HepG2 (cell line): ENCODE results near the gene ZNF652. TPM values are rescaled to one million over a fixed set of nuclear protein-coding genes. Genes with fewer than 3 reads are reported as not detected.
A peak's percentile ranks its signal among the peaks of the same experiment; 100 is the strongest.

Experiments used
- ATAC-seq: fragments of 200-7000 bp; cut with Tn5 transposase; 3 replicates; pipeline ENCODE4 v1.9.1; 2020; ENCODE audit warnings: mild to moderate bottlenecking, moderate library complexity
- BruUV-seq: library from RNA; stranded (reverse); fragments of 400-500 nt; replicated peaks from 2 replicates; lab custom pipeline; 2021; lab: Mats Ljungman, UMichigan
- CTCF ChIA-PET: fragments of 300-600 bp; formaldehyde crosslinking; extraction: SDS; loops from one replicate; lab custom pipeline; 2021; ENCODE audit warnings: low total read pairs, inconsistent platforms, low intra/inter-chr PET ratio; lab: Yijun Ruan, JAX
- POLR2A ChIA-PET: fragments of 350-600 bp; sonication (Branson Sonifier 250); formaldehyde crosslinking; loops from one replicate; lab custom pipeline; 2020; ENCODE audit warnings: antibody characterized with exemption, inconsistent platforms; lab: Yijun Ruan, JAX
- DNase-seq: peaks from one replicate; pipeline ENCODE4 v3.0.0-alpha.2; 2015; ENCODE audit warnings: low spot score
- FAIRE-seq: peaks from 3 replicates; lab custom pipeline; 2011; peaks lifted over from hg19 to GRCh38; lab: Jason Lieb, UNC
- H2AFZ ChIP-seq: one replicate; pipeline ENCODE4 v1.6.1; 2011; ENCODE audit warnings: low read length, inconsistent platforms
- H3K27ac ChIP-seq: fragments of 300-600 bp; 3 replicates; pipeline ENCODE4 v1.8.0; 2011; ENCODE audit warnings: mixed run types, mild to moderate bottlenecking, mixed read lengths, low read length, inconsistent platforms; ENCODE audit not compliant: insufficient read depth; ENCODE audit errors: extremely low read length
- H3K27me3 ChIP-seq, 2 experiments: fragments of 200-600 bp in 1 of 2; 2 replicates in 1 of 2; 3 replicates in 1 of 2; pipeline versions ENCODE4 v1.6.0 to v1.8.0; 2011; ENCODE audit warnings: low read length in 2 of 2, mild to moderate bottlenecking in 2 of 2, moderate library complexity in 2 of 2, inconsistent platforms in 1 of 2; ENCODE audit not compliant: insufficient read depth in 2 of 2, control insufficient read depth in 1 of 2
- H3K36me3 ChIP-seq, 2 experiments: fragments of 200-600 bp in 1 of 2; replicated peaks in 1 of 2; 2 replicates in 1 of 2; 3 replicates in 1 of 2; pipeline versions ENCODE4 v1.5.1 to v1.8.0; 2011; ENCODE audit warnings: low read length in 2 of 2, inconsistent platforms in 1 of 2; ENCODE audit not compliant: insufficient read depth in 2 of 2, control insufficient read depth in 1 of 2
- H3K4me1 ChIP-seq: 2 replicates; pipeline ENCODE4 v1.5.1; 2012; ENCODE audit warnings: low read length, inconsistent platforms; ENCODE audit not compliant: insufficient read depth
- H3K4me2 ChIP-seq: 2 replicates; pipeline ENCODE4 v1.6.0; 2011; ENCODE audit warnings: low read depth, low read length, inconsistent platforms
- H3K4me3 ChIP-seq, 3 experiments: fragments of 200-600 bp in 1 of 3; sonication (generic), shearing (Covaris generic) in 1 of 3; replicated peaks in 1 of 3; 2 replicates each; pipeline ENCODE4 v1.5.1; 2011 to 2016; ENCODE audit warnings: low read length in 3 of 3, inconsistent platforms in 2 of 3, low read depth in 2 of 3, mild to moderate bottlenecking in 2 of 3, control low read depth in 1 of 3, mixed read lengths in 1 of 3; ENCODE audit not compliant: insufficient read depth in 1 of 3
- H3K79me2 ChIP-seq: one replicate; pipeline ENCODE4 v1.6.1; 2011; ENCODE audit warnings: low read length, inconsistent platforms; ENCODE audit not compliant: insufficient read depth
- H3K9ac ChIP-seq: 2 replicates; pipeline ENCODE4 v1.6.0; 2011; ENCODE audit warnings: mild to moderate bottlenecking, low read depth, low read length, inconsistent platforms; ENCODE audit not compliant: insufficient read depth
- H3K9me3 ChIP-seq: 2 replicates; pipeline ENCODE4 v1.5.1; 2012; ENCODE audit warnings: mild to moderate bottlenecking, low read length
- H4K20me1 ChIP-seq: 2 replicates; pipeline ENCODE4 v1.6.0; 2011; ENCODE audit warnings: inconsistent platforms, mild to moderate bottlenecking, low read length, moderate library complexity; ENCODE audit not compliant: insufficient read depth
- ARNT2 ChIP-seq: sonication (generic); formaldehyde crosslinking; IDR thresholded peaks from 2 replicates; pipeline ENCODE4 v1.8.0; 2022; ENCODE audit warnings: mild to moderate bottlenecking, low read depth, missing genetic modification reagents, moderate library complexity
- ATF7-NPFF ChIP-seq: sonication (generic); formaldehyde crosslinking; IDR thresholded peaks from 2 replicates; pipeline ENCODE4 v1.8.1; 2023; ENCODE audit warnings: mild to moderate bottlenecking, low read depth, missing genetic modification reagents, moderate library complexity
- ELF1 ChIP-seq: sonication (generic); formaldehyde crosslinking; IDR thresholded peaks from 2 replicates; pipeline ENCODE4 v1.4.0; 2020; ENCODE audit warnings: missing genetic modification reagents
- HMGXB4 ChIP-seq, 2 experiments: sonication (generic) in 1 of 2; formaldehyde crosslinking in 1 of 2; IDR thresholded peaks; 2 replicates each; pipeline versions ENCODE4 v1.4.0 to v1.6.1; 2018 to 2020; ENCODE audit warnings: missing genetic modification reagents in 2 of 2, borderline replicate concordance in 1 of 2, low read depth in 1 of 2, mild to moderate bottlenecking in 1 of 2, missing biosample characterization in 1 of 2
- HOXA3 ChIP-seq: sonication (generic); formaldehyde crosslinking; IDR thresholded peaks from 2 replicates; pipeline ENCODE4 v1.5.0; 2020; ENCODE audit warnings: missing genetic modification reagents
- KDM5B ChIP-seq: sonication (generic); formaldehyde crosslinking; IDR thresholded peaks from 2 replicates; pipeline ENCODE4 v1.4.0; 2020; ENCODE audit warnings: missing genetic modification reagents, mild to moderate bottlenecking, borderline replicate concordance
- MXI1 ChIP-seq: IDR thresholded peaks from 3 replicates; pipeline ENCODE4 v1.6.1; 2012; ENCODE audit warnings: low read depth, low read length, inconsistent platforms, borderline replicate concordance
- NFYB ChIP-seq: sonication (generic); formaldehyde crosslinking; IDR thresholded peaks from 2 replicates; pipeline ENCODE4 v1.4.0; 2020; ENCODE audit warnings: missing genetic modification reagents
- PHF8 ChIP-seq: sonication (generic); formaldehyde crosslinking; IDR thresholded peaks from 2 replicates; pipeline ENCODE4 v1.5.0; 2020; ENCODE audit warnings: missing genetic modification reagents
- SAP130 ChIP-seq: IDR thresholded peaks from 2 replicates; pipeline ENCODE4 v1.6.1; 2016; ENCODE audit warnings: low read depth
- TCF12 ChIP-seq, 2 experiments: fragments of 450-650 bp in 1 of 2; sonication (generic) in 1 of 2; formaldehyde crosslinking in 1 of 2; IDR thresholded peaks; 2 replicates each; pipeline versions ENCODE4 v1.6.1 to v1.8.0; 2017 to 2022; ENCODE audit warnings: antibody characterized with exemption in 1 of 2, mild to moderate bottlenecking in 1 of 2, missing genetic modification reagents in 1 of 2, moderate library complexity in 1 of 2
- UBTF ChIP-seq: sonication (generic); formaldehyde crosslinking; IDR thresholded peaks from 2 replicates; pipeline ENCODE4 v1.4.0; 2020; ENCODE audit warnings: mild to moderate bottlenecking, missing genetic modification reagents
- ZFY ChIP-seq: sonication (generic); formaldehyde crosslinking; IDR thresholded peaks from 2 replicates; pipeline ENCODE4 v1.4.0; 2020; ENCODE audit warnings: missing genetic modification reagents
- ZNF317 ChIP-seq: sonication (generic); formaldehyde crosslinking; IDR thresholded peaks from 2 replicates; pipeline ENCODE4 v1.5.0; 2020; ENCODE audit warnings: mild to moderate bottlenecking, missing genetic modification reagents
- ZNF704 ChIP-seq: sonication (generic); formaldehyde crosslinking; IDR thresholded peaks from 2 replicates; pipeline ENCODE4 v1.8.1; 2023; ENCODE audit warnings: mild to moderate bottlenecking, inconsistent platforms, moderate library complexity, missing genetic modification reagents, borderline replicate concordance
- ZNF776 ChIP-seq: sonication (generic); formaldehyde crosslinking; IDR thresholded peaks from 2 replicates; pipeline ENCODE4 v1.4.0; 2020; ENCODE audit warnings: mild to moderate bottlenecking, missing genetic modification reagents
- ZNF839 ChIP-seq: sonication (generic); formaldehyde crosslinking; IDR thresholded peaks from 2 replicates; pipeline ENCODE4 v1.4.0; 2020; ENCODE audit warnings: missing genetic modification reagents, mild to moderate bottlenecking, borderline replicate concordance
- WGBS: methylation state at CpG from one replicate; pipeline ENCODE4 v1.1.6; 2017; ENCODE audit warnings: low lambda C conversion rate; 5-methylcytosine and 5-hydroxymethylcytosine counted together
- in situ Hi-C: cut with HindIII; loops from 2 replicates; pipeline ENCODE4 v1.10.0; 2017; ENCODE audit warnings: low pct_unique_long_range_greater_than_20kb; ENCODE audit not compliant: extremely low pct_ligation_motif_present
- intact Hi-C: fragments of 100-400 bp; cut with micrococcal nuclease; formaldehyde crosslinking; loops from one replicate; pipeline ENCODE4 v1.10.0; 2022; ENCODE audit not compliant: unreplicated experiment
- polyA plus RNA-seq, 8 experiments: library from polyadenylated mRNA; depleted of rRNA in 3 of 8; stranded (reverse) in 7 of 8; unstranded in 1 of 8; fragments of >200 nt; fragmentation: Illumina TruSeq in 4 of 8; extraction: Trizol in 4 of 8; gene quantifications; 2 replicates each; pipeline versions ENCODE4 v1.2.1 to v1.2.3, GENCODE V29; 2011 to 2016; ENCODE audit warnings: low read depth in 4 of 8, missing spikeins in 1 of 8, mixed read lengths in 1 of 8; ENCODE audit not compliant: insufficient read depth in 1 of 8
- total RNA-seq, 5 experiments: library from RNA; depleted of rRNA; stranded (reverse); fragments of >200 nt; fragmentation: Illumina TruSeq; extraction: Trizol; gene quantifications; 2 replicates each; pipeline ENCODE4 v1.2.3, GENCODE V29; 2016; ENCODE audit warnings: low read depth in 1 of 5

The ZNF652 gene
- total and polyA plus RNA-seq, 2 of the 13 experiments (the other 11 are each of a cell fraction or from before 2014, with no cell fraction given): 16.2 to 30.2 TPM

GRCh38 chr17:49390548-49391324 lies 28.7 kb upstream of the ZNF652 start:
- peak overlapping the region; percentile 86 for H2AFZ ChIP-seq
- in situ Hi-C loops: no loop called here
- peak overlapping the region; percentile 35 for H3K9ac ChIP-seq
- peak; percentile 49 for FAIRE-seq
- H3K4me3 ChIP-seq: peak overlapping the region; percentile 38 to 66 (median 40)
- intact Hi-C loops: loop anchor here (1.0 kb wide), 1 partner anchor 25 kb away; no protein-coding TSS in a partner anchor
- WGBS: 10% methylated on average over 9 of the region's 9 CpGs
- no peaks in the 10 kb centered on the region for H3K9me3 ChIP-seq
- ChIA-PET CTCF (no interaction called here), POLR2A (interaction anchor here (1.0 to 1.3 kb wide), 3 partner anchors 10 to 31 kb away, joined by 3 to 5 read pairs (median 3); no protein-coding TSS in a partner anchor)
- H3K36me3 ChIP-seq: no peaks in the 10 kb centered on the region
- DNase-seq: peak; percentile 46
- H3K4me1 ChIP-seq: peaks cover 56% of the 10 kb centered on the region
- no peaks in the 10 kb centered on the region for H3K27me3 ChIP-seq
- no peaks in the 10 kb centered on the region for H4K20me1 ChIP-seq
- ATAC-seq: peak; percentile 49
- BruUV-seq: no TSS peak
- H3K4me2 ChIP-seq: peak overlapping the region; percentile 84
- H3K27ac ChIP-seq: peak overlapping the region; percentile 6
- no peaks in the 10 kb centered on the region for H3K79me2 ChIP-seq
- TF ChIP-seq KDM5B (CRISPR knock-in tag): peak; percentile 64; the same call in 1 of the 2 replicates
- peak; percentile 45; the same call in 1 of the 2 replicates for TF ChIP-seq HOXA3 (CRISPR knock-in tag)
- peak; percentile 47; the same call in 1 of the 2 replicates for TF ChIP-seq NFYB
- TF ChIP-seq HMGXB4 (CRISPR knock-in tag; IDR thresholded peaks at IDR 0.05; ENCODE audit: borderline replicate concordance in 1 of 2, low read depth in 1 of 2): peak in 1 of 2 experiments; percentile 26; a peak in 1 of 4 replicates
- TF ChIP-seq MXI1: no peak
- TF ChIP-seq ELF1 (CRISPR knock-in tag): peak; percentile 82
- TF ChIP-seq SAP130 (CRISPR knock-in tag): peak; percentile 56
- TF ChIP-seq PHF8 (CRISPR knock-in tag): peak; percentile 64; the same call in 1 of the 2 replicates
- peak; percentile 24; the same call in 1 of the 2 replicates for TF ChIP-seq ZNF317 (CRISPR knock-in tag)
- no peak for TF ChIP-seq TCF12 (IDR thresholded peaks at IDR 0.05)
- TF ChIP-seq TCF12 (CRISPR knock-in tag; IDR thresholded peaks at IDR 0.05): 0 out of 2 replicates have a peak, but pooled peaks have one; percentile 33
- peak; percentile 41; the same call in 1 of the 2 replicates for TF ChIP-seq ZNF839 (CRISPR knock-in tag)
- TF ChIP-seq ZNF776 (CRISPR knock-in tag): 0 out of 2 replicates have a peak, but pooled peaks have one; percentile 76
- TF ChIP-seq UBTF (CRISPR knock-in tag): peak; percentile 52
- no peak for TF ChIP-seq ATF7-NPFF
- TF ChIP-seq ARNT2 (CRISPR knock-in tag): no peak
- TF ChIP-seq ZNF704: 0 out of 2 replicates have a peak, but pooled peaks have one; percentile 32
- 0 out of 2 replicates have a peak, but pooled peaks have one; percentile 30 for TF ChIP-seq ZFY (CRISPR knock-in tag)
